GM12873 (cell line): ENCODE measurements around the gene CELF2.

Source experiments
- CTCF ChIP-seq: IDR thresholded peaks from 2 replicates; pipeline ENCODE4 v1.5.1; 2012; ENCODE audit warnings: low read depth, mild to moderate bottlenecking, moderate library complexity, low read length, control low read depth; ENCODE audit not compliant: insufficient read depth; ENCODE audit errors: missing control alignments

Gene CELF2

GRCh38 chr10:11197878-11198277, 180.2 kb downstream of the CELF2 start:
- no peak for TF ChIP-seq CTCF

DNA sequence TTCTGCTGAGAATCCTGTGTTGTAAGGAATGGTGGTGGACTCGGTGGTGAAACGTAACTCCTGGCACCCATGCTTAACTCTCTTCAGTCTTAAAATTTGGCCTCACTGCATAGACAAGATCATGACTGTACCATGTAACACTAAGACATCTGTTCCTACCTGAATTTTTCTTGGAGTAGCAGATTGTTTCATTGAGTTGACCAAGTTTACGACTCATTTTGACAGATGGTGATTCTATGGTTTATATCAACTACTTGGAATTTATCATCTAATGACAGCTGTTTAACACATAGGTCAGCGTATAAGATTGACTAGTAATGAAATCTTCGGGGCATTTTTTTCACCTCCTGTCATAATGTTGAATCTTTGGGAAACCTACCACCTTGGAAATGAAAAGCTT, 184.2 kb downstream of the CELF2 start:
- TF ChIP-seq CTCF, result no peak

- TF ChIP-seq CTCF, result no peak
These were observed 186.8 kb downstream of the CELF2 start for GRCh38 chr10:11204351-11204942.

GRCh38 chr10:11205030-11205772, 187.5 kb downstream of the CELF2 start:
- TF ChIP-seq CTCF, result no peak

- no peak for TF ChIP-seq CTCF
These were observed 189.2 kb downstream of the CELF2 start for GRCh38 chr10:11206676-11207559.

- no peak for TF ChIP-seq CTCF
These were observed 189.8 kb downstream of the CELF2 start for GRCh38 chr10:11207560-11207844.

DNA sequence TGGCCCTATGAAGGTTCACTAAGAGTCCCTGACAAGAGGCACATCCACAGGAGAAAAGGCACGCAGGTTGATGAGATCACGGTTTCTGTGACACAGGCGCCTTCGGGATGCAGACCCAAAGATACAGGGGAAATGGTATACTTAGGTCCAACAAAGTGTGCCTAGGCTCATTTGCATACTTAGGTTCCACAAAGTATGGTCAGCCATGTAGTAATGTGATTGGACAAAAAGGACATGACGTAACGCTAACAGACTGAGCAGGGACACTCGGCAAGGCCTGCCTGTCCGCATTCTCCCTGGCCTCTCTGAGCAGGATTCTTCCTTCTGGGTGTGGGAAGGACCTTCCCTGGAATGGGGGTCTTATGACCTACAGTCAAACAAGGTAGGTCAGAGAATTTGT, 190.6 kb downstream of the CELF2 start:
- TF ChIP-seq CTCF, result no peak
